Peyer's patch (tissue), 4 donors: ENCODE measurements around the gene GDPD2. TPM values are rescaled to one million over a fixed set of nuclear protein-coding genes. Genes with fewer than 3 reads are reported as not detected.

ENCODE experiments used
- DNase-seq, 3 donors: peaks; one replicate each; pipeline ENCODE4 v3.0.0-alpha.2; 2017 to 2019
- H3K27ac ChIP-seq, 4 donors: fragments of 200-600 bp; sonication (generic); one replicate each; pipeline ENCODE4 v1.5.1; 2016 to 2019
- H3K27me3 ChIP-seq, 2 donors: fragments of 200-600 bp; sonication (generic); one replicate each; pipeline ENCODE4 v1.5.1; 2019
- H3K36me3 ChIP-seq, 3 donors: fragments of 200-600 bp; sonication (generic); one replicate each; pipeline ENCODE4 v1.5.1; 2016 to 2019
- H3K4me1 ChIP-seq, 4 donors: fragments of 200-600 bp; sonication (generic); one replicate each; pipeline ENCODE4 v1.5.1; 2016 to 2019
- H3K4me3 ChIP-seq, 4 donors: fragments of 200-600 bp; sonication (generic); 1 replicate in 3 of 4; 2 replicates in 1 of 4; pipeline ENCODE4 v1.5.1; 2016 to 2019; ENCODE audit warnings: mild to moderate bottlenecking in 1 of 4
- H3K9me3 ChIP-seq, 4 donors: fragments of 200-600 bp; sonication (generic); one replicate each; pipeline ENCODE4 v1.5.1; 2016 to 2019; ENCODE audit warnings: mild to moderate bottlenecking in 1 of 4
- CTCF ChIP-seq, 6 experiments: fragments of 450-650 bp in 4 of 6; fragments of 200-600 bp in 2 of 6; sonication (generic) in 1 of 6; IDR thresholded peaks; one replicate each; pipeline ENCODE4 v1.5.1; 2017 to 2019; ENCODE audit warnings: antibody characterized with exemption in 6 of 6, mild to moderate bottlenecking in 3 of 6, moderate library complexity in 1 of 6
- POLR2A ChIP-seq, 2 donors: fragments of 450-650 bp; IDR thresholded peaks; one replicate each; pipeline ENCODE4 v1.5.1; 2017; ENCODE audit warnings: antibody characterized with exemption in 2 of 2, mild to moderate bottlenecking in 2 of 2, moderate library complexity in 2 of 2
- total RNA-seq, 4 donors: library from RNA; depleted of rRNA; stranded (reverse); fragments of >200 nt; gene quantifications; one replicate each; pipeline ENCODE4 v1.1.0, GENCODE V29; 2016

GDPD2 gene
- total RNA-seq, 4 donors from 2014 or later, result 37.0 to 84.4 (median 78.8) TPM; not detected in 1

DNA sequence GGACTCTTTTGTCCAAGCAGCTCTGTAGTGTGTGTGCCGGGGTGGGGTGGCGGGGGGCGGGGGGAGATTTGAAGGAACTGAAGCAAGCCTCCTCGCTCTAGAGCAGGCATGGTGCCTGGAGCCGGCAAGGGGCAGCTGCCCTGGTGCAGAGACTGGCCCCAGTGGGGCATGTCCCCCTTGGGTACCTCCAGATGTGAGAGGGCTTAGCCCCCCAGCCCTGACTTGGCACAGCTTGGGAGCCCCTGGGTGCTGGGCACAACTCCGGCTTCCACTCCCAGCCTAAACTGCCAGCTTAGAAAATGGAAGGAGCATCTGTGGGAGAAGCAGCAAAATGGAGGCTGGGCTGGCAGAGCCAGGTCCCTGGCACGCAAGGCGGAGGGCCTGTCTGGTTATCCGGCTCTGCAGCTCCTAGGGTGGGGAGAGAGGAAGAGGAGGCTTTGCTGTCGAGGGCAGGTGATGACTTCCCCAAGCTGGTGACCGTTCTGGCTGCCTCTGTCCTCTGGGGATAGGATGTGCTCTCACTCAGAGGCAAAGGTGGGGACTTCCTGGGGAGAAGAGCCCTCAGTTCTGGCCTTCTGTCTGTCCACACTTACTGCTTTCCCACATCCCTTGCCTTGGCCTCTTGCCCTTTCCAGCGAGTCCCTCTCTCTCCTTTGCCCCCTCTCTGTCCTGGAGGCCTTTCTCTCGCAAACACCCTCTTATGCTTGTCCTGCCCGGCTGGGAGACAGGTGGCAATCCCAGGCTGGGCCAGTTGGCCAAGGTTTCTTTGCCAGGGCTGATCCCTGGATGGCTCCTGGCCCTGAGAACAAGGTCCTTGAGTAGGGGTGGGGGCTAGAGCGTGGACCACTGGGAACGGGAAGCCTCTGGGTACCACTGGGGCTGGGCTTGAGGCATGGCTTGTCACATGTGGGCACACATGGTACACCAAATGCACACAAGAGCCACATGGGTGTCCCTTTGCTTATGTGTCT is 23.6 kb downstream of the GDPD2 start:
- H3K9me3 ChIP-seq, result no peaks in the 10 kb centered on the region
- peaks cover 0 to 5% of the 10 kb centered on the region in 2 donors for H3K27me3 ChIP-seq
- no peak for DNase-seq
- H3K4me3 ChIP-seq, result no peak overlapping the region
- no peak overlapping the region for H3K27ac ChIP-seq
- TF ChIP-seq CTCF (IDR thresholded peaks at IDR 0.05), result no peak
- TF ChIP-seq POLR2A (IDR thresholded peaks at IDR 0.05), result no peak
- no peaks in the 10 kb centered on the region for H3K36me3 ChIP-seq
- no peaks in the 10 kb centered on the region for H3K4me1 ChIP-seq

GRCh38 chrX:70449457-70449966 is 26.4 kb downstream of the GDPD2 start:
- no peak overlapping the region for H3K27ac ChIP-seq
- no peaks in the 10 kb centered on the region for H3K9me3 ChIP-seq
- H3K4me1 ChIP-seq, result peaks cover 0 to 13% (median 0%) of the 10 kb centered on the region in 4 donors
- DNase-seq, result no peak
- peaks cover 0 to 5% of the 10 kb centered on the region in 2 donors for H3K27me3 ChIP-seq
- no peak overlapping the region for H3K4me3 ChIP-seq
- H3K36me3 ChIP-seq, result no peaks in the 10 kb centered on the region
- no peak for TF ChIP-seq CTCF (IDR thresholded peaks at IDR 0.05)
- no peak for TF ChIP-seq POLR2A (IDR thresholded peaks at IDR 0.05)

DNA sequence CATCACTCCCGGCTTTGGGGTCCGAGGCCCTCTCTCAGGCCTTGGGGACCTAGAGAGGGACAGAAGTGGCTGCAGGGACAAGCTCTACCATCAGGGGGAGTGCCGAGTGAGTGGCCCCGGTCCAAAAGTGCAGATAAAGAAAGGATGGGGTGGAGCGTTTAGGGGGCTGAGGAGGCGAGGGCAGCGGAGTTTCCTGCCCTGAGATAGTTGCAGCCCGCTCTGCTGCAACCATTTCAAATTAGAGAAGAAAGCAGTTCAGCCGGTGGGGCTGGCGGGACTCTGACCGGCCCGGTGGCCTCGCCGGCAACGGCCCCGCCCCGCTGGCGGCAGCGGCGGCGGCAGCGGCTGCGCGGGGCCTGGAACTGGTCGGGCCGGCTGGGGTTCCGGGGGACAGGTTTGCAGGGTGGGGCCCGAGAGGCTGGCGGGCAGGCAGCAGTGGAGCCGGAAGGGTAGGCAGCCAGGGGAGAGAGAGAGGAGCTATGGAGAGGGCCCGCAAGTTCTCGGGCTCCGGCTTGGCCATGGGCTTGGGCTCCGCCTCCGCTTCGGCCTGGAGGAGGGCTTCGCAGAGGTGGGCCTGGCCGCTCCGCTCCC is 29.1 kb downstream of the GDPD2 start:
- peak; percentile 56 to 78 (median 71) for DNase-seq

DNA sequence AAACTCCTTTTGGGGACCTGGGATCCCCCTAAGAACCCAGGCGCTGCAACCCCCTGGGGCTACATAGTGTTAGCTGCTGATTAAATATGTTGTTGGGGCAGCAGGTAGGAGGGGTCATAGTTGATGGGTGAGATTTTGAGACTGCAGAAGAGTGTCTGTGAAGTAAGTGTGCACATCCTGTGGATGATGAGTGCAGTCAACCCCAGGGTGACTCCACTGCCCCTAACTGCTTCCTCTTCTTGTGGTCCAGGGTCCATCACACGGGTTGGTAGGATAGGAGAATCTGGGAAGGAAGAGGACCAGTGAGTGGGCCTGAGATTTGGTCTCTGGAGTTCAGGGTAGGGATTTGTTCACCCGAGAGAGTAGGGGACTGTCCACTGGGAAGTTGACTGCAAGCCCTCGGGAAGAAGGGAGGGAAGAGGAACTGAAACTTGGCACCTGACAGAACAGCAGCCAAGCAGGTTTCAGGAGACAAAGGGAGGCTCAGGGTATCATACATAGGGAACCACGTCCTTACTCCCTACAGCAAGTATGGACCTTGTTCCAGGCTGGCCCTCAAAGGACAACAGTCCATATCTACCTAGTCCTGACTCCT is 30.0 kb downstream of the GDPD2 start:
- Histone ChIP-seq H3K4me1 (peaks cover 0 to 16% (median 0%) of the 10 kb centered on the region in 4 donors), H3K4me3 (peak overlapping the region in 2 of 4 donors; percentile 60 to 62), H3K36me3 (no peaks in the 10 kb centered on the region), H3K27me3 (no peaks in the 10 kb centered on the region), H3K9me3 (no peaks in the 10 kb centered on the region), H3K27ac (peak overlapping the region in 3 of 4 donors; percentile 10 to 89 (median 46))
- TF ChIP-seq POLR2A (IDR thresholded peaks at IDR 0.05) (no peak), CTCF (IDR thresholded peaks at IDR 0.05) (no peak)
- DNase-seq, result peak in 1 of 3 donors; percentile 19

More for the DNA sequence above, 29.1 kb downstream of the GDPD2 start:
- peaks cover 0 to 13% (median 0%) of the 10 kb centered on the region in 4 donors for H3K4me1 ChIP-seq
- no peaks in the 10 kb centered on the region for H3K36me3 ChIP-seq
- no peaks in the 10 kb centered on the region for H3K27me3 ChIP-seq
- no peaks in the 10 kb centered on the region for H3K9me3 ChIP-seq
- peak; percentile 30 to 66 (median 57) for TF ChIP-seq CTCF (IDR thresholded peaks at IDR 0.05)
- TF ChIP-seq POLR2A (IDR thresholded peaks at IDR 0.05), result no peak
- peak overlapping the region; percentile 42 to 62 (median 54) for H3K4me3 ChIP-seq
- H3K27ac ChIP-seq, result peak overlapping the region; percentile 46 to 89 (median 67)
